ENCODE data around the gene CD160. TPM values are rescaled to one million over a fixed set of nuclear protein-coding genes. Genes with fewer than 3 reads are reported as not detected.

Gene CD160
- total RNA-seq, 4 donors from 2014 or later: 0.21 TPM; not detected in 3

DNA sequence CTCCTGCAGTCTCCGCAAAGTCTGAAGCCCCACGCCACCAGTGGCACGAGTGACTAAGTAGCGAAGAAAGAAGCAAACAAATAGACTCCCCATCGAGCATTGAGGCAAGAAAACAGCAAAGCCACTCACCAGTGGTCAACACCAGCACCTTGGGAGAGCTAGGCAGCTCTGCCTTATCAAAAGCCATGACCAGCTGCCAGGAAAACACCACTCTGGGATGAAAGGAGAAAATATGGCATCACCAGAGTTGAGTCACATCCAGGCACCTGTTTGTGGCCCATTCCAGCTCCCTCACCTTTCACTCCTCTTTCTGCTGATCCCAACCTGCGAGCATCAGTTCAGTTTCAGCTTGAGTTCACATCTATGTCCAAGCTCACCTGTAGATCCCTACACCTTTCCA lies 29.4 kb upstream of the CD160 start:
- Histone ChIP-seq H3K27me3 (no peaks in the 10 kb centered on the region), H3K36me3 (no peaks in the 10 kb centered on the region), H3K4me1 (no peaks in the 10 kb centered on the region), H3K27ac (no peak overlapping the region), H3K9me3 (no peaks in the 10 kb centered on the region), H3K4me3 (no peak overlapping the region)
- TF ChIP-seq, protein P1, sequence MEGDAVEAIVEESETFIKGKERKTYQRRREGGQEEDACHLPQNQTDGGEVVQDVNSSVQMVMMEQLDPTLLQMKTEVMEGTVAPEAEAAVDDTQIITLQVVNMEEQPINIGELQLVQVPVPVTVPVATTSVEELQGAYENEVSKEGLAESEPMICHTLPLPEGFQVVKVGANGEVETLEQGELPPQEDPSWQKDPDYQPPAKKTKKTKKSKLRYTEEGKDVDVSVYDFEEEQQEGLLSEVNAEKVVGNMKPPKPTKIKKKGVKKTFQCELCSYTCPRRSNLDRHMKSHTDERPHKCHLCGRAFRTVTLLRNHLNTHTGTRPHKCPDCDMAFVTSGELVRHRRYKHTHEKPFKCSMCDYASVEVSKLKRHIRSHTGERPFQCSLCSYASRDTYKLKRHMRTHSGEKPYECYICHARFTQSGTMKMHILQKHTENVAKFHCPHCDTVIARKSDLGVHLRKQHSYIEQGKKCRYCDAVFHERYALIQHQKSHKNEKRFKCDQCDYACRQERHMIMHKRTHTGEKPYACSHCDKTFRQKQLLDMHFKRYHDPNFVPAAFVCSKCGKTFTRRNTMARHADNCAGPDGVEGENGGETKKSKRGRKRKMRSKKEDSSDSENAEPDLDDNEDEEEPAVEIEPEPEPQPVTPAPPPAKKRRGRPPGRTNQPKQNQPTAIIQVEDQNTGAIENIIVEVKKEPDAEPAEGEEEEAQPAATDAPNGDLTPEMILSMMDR (IDR thresholded peaks at IDR 0.05): no peak
- TF ChIP-seq EP300 (IDR thresholded peaks at IDR 0.05): no peak
- TF ChIP-seq POLR2A (IDR thresholded peaks at IDR 0.05): no peak
- DNase-seq (ENCODE audit: low spot score in 2 of 2): no peak
- WGBS, 2 donors: 96 to 98% methylated on average over 6 of the region's 6 CpGs

DNA sequence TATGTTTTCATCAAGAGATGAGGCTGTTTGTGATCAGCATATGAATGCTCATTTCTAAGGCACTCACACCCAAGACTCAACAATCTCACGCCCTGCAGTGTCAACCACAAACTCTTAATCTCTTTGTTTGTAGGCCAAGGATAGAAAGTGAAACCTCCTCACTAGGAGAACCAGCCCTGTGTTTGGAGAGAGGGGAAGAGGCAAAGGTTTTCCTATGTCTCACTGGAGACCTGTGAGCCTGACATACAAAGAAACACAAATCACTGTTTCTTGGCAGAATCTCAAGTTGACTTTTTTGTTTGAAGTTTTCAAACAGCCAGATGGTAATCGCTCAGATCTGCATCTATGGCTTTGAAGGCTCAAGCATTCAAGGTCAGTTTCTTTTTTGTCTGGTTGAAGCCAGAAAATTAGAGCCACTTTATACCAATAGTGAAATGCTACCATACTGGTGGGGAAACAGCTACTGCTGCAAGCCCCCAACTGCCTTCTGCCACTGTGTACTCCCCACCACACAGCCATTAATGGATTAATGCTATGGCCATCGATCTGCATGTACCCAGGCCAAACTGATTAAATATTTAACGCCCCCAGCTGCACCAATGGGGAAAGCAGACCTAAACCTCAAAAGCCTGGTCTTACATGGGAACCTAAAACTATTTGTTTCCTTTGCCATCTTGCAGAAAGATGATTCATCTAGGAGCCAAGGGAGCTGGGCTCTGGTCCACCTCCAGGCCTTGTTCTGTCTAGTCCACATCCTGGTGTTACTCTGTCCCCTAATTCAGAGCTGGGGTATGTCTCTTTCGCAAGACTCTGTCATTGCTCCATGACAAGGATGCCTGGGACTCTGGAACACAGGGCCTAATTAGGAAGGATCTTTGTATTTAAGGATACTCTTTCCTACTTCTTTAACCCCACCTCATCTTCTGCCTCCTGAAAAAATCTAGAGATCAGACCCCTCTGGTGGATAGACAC lies 28.4 kb upstream of the CD160 start:
- no peaks in the 10 kb centered on the region for H3K27me3 ChIP-seq
- no peaks in the 10 kb centered on the region for H3K36me3 ChIP-seq
- no peaks in the 10 kb centered on the region for H3K4me1 ChIP-seq
- H3K27ac ChIP-seq: no peak overlapping the region
- DNase-seq (ENCODE audit: low spot score in 2 of 2): no peak
- TF ChIP-seq POLR2A (IDR thresholded peaks at IDR 0.05) (no peak), EP300 (IDR thresholded peaks at IDR 0.05) (no peak)
- TF ChIP-seq, protein P1 (IDR thresholded peaks at IDR 0.05): no peak
- H3K9me3 ChIP-seq: no peaks in the 10 kb centered on the region
- WGBS, 2 donors: 67% methylated on average over 5 of the region's 5 CpGs
- H3K4me3 ChIP-seq: no peak overlapping the region

DNA sequence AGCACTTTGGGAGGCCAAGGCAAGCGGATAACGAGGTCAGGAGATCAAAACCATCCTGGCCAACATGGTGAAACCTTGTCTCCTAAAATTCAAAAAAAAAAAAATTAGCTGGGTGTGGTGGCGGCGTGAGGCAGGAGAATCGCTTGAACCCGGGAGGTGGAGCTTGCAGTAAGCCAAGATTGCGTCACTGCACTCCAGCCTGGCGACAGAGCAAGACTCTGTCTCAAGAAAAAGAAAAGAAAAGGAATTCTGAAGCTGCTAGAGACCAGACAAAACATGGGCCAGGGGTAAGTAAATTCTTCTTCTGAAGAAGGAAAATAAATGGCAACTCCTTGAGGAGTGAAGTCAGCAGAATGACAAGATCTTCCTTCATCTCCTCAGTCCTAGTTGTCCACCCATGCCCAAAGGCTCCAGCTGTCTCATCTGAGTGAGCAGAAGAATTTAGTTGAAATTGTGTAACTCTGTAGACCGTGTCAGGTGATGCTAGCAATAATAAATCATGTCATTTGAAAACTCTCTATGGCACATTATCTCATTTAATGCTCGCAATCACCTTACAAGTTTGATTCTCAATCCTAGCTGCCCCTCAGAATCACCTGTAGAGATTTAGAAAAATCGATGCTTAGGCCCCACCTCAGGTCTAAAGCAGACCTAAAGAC lies 26.4 kb upstream of the CD160 start:
- no peak for DNase-seq (ENCODE audit: low spot score in 2 of 2)
- 87 to 90% methylated on average over 11 of the region's 11 CpGs for WGBS, 2 donors
- Histone ChIP-seq H3K4me3 (no peak overlapping the region), H3K27me3 (no peaks in the 10 kb centered on the region), H3K36me3 (no peaks in the 10 kb centered on the region), H3K9me3 (no peaks in the 10 kb centered on the region), H3K4me1 (no peaks in the 10 kb centered on the region), H3K27ac (no peak overlapping the region)
- TF ChIP-seq POLR2A (IDR thresholded peaks at IDR 0.05) (no peak), EP300 (IDR thresholded peaks at IDR 0.05) (no peak)
- TF ChIP-seq, protein P1 (IDR thresholded peaks at IDR 0.05): no peak

DNA sequence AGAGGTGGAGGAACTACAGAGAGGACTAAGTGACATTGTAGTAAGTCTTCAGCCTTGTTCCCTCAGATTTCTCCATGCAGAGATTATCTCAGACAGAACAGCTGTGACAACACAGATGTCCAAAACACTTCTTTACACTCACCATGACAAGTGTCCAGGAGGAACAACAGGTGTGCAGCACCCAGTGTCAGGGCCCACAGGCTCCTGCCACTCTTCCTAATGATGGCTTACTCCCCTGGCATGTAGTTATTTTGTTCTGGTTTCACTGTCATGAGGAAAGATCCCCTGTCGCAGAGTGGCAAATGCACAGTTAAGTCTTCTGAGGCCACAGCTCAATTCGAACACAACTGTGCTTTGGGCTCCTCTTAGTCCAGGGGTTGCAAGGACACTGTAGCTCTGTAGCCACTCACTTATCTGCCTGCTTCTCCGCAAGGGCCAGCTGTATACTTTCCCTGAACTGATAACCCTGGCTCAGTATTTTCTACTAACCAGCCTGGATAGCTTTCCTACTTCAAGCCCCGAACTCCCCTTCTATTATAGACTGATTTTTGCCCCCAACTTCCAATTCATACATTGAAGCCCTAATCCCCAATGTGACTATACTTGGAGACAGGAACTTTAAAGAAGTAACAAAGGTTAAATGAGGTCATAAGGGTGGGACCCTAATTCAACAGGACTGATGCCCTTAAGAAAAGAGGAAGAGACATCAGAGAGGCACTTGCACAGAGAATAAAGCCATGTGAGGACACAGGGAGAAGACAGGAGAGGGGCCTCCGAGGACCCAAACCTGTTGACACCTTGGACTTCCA lies 23.3 kb upstream of the CD160 start:
- no peak for DNase-seq (ENCODE audit: low spot score in 2 of 2)
- no peaks in the 10 kb centered on the region for H3K9me3 ChIP-seq

More for the DNA sequence above, 23.3 kb upstream of the CD160 start:
- TF ChIP-seq EP300 (IDR thresholded peaks at IDR 0.05) (no peak), POLR2A (IDR thresholded peaks at IDR 0.05) (no peak)
- TF ChIP-seq, protein P1 (IDR thresholded peaks at IDR 0.05): no peak
- Histone ChIP-seq H3K36me3 (no peaks in the 10 kb centered on the region), H3K27ac (no peak overlapping the region), H3K4me1 (no peaks in the 10 kb centered on the region), H3K4me3 (no peak overlapping the region), H3K27me3 (no peaks in the 10 kb centered on the region)
- WGBS, 2 donors: 81 to 82% methylated on average over 5 of the region's 5 CpGs
